ENCODE data around the gene E2F6.

Gene E2F6

DNA sequence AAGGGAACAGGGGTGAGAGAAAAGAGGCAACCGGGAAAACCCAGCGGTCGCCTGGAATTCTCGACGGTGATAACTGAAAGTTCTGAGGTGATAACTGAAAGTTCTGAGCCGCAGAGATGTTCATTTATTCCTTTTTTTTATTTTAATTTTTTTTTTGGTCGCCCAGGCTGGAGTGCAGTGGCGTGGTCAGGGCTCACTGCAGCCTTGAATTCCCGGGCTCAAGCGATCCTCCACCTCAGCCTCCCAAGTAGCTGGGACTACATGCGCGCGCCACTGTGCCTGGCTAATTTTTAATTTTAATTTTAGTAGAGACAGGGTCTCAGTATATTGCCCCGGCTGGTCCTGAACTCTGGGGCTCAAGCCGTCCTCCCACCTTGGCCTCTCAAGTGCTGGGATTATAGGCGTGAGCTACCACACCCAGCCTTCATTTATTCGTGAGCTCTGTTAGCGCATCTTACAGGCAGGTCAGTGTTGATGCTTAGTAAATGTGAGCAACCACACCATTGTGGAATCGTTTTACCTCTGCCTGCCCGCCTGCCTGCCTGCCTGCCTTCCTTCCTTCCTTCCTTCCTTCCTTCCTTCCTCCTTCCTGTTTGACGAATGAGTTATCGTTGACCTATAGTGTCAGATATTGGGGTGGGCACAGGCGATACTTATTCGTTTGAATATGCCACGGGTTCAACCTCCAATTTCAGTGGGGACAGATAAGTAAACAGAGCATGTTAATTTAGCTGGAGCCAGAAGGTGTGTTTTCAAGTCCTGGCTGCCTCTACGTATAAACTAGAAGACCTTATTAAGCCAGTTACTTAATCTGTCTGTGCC, 557 bp upstream of the E2F6 start:
- ChIA-PET POLR2A (no interaction called here), CTCF (interaction anchor here (0.9 to 6.7 kb wide), 8 partner anchors 10 to 634 kb away, joined by 3 to 50 read pairs (median 4); partner anchors contain the start of gene ROCK2)
- DNase-seq (ENCODE audit: extremely low spot score) = no peak
- TF ChIP-seq, protein P1, sequence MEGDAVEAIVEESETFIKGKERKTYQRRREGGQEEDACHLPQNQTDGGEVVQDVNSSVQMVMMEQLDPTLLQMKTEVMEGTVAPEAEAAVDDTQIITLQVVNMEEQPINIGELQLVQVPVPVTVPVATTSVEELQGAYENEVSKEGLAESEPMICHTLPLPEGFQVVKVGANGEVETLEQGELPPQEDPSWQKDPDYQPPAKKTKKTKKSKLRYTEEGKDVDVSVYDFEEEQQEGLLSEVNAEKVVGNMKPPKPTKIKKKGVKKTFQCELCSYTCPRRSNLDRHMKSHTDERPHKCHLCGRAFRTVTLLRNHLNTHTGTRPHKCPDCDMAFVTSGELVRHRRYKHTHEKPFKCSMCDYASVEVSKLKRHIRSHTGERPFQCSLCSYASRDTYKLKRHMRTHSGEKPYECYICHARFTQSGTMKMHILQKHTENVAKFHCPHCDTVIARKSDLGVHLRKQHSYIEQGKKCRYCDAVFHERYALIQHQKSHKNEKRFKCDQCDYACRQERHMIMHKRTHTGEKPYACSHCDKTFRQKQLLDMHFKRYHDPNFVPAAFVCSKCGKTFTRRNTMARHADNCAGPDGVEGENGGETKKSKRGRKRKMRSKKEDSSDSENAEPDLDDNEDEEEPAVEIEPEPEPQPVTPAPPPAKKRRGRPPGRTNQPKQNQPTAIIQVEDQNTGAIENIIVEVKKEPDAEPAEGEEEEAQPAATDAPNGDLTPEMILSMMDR (IDR thresholded peaks at IDR 0.05; ENCODE audit: control extremely low read depth, extremely low read depth, low read depth, missing control alignments) = no peak

DNA sequence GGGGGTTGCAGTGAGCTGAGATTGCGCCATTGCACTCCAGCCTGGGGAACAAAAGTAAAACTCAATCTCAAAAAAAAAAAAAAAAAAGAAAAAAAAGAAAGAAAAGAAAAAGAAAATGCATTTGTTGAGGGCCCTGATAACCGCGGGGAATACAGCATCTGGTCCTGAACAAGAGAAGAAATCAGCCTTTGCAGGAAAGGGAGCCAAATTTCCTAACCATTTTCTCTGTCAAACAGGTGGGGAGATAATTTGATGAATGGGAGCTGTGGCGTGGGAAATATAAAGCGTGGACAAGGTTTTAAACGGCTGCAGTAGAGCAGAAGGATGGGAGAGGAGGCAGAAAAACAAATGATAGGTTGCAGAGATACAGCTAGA, 864 bp downstream of the E2F6 start:
- DNase-seq (ENCODE audit: extremely low spot score) = no peak
- TF ChIP-seq, protein P1 (IDR thresholded peaks at IDR 0.05; ENCODE audit: control extremely low read depth, extremely low read depth, low read depth, missing control alignments) = no peak
- ChIA-PET CTCF (interaction anchor here (0.9 to 6.7 kb wide), 6 partner anchors 9 to 333 kb away, joined by 3 to 50 read pairs (median 4); partner anchors contain the start of gene ROCK2), POLR2A (no interaction called here)

DNA sequence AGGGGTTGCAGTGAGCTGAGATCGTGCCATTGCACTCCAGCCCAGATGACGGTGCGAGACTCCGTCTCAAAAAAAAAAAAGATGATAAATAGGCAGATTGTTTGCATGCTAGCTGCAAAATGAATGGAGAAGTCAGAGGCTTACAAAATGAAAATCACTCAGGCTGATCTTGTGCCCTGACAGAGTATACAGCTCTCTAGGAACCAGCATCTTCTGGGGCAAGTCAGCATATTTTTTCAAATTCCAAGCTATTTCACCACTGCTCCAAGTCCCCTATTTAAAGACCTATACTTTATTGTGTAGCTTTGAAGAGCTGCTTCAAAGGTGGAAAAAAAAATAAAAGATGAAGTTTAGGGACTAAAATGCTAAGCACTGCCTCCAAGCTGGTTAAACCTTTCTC, 6.1 kb downstream of the E2F6 start:
- DNase-seq (ENCODE audit: extremely low spot score) = no peak
- ChIA-PET CTCF (interaction anchor here (0.8 to 3.7 kb wide), 4 partner anchors 10 to 327 kb away, joined by 3 to 21 read pairs (median 4); a partner anchor contains a TSS), POLR2A (no interaction called here)
- TF ChIP-seq, protein P1 (IDR thresholded peaks at IDR 0.05; ENCODE audit: control extremely low read depth, extremely low read depth, low read depth, missing control alignments) = no peak

- TF ChIP-seq, protein P1 (IDR thresholded peaks at IDR 0.05; ENCODE audit: control extremely low read depth, extremely low read depth, low read depth, missing control alignments) = no peak
- ChIA-PET CTCF (interaction anchor here (1.1 to 3.7 kb wide), 6 partner anchors 9 to 326 kb away, joined by 3 to 21 read pairs (median 8); a partner anchor contains a TSS), POLR2A (no interaction called here)
- no peak for DNase-seq (ENCODE audit: extremely low spot score)
Measured at GRCh38 chr2:11458753-11459152, 7.2 kb downstream of the E2F6 start.

DNA sequence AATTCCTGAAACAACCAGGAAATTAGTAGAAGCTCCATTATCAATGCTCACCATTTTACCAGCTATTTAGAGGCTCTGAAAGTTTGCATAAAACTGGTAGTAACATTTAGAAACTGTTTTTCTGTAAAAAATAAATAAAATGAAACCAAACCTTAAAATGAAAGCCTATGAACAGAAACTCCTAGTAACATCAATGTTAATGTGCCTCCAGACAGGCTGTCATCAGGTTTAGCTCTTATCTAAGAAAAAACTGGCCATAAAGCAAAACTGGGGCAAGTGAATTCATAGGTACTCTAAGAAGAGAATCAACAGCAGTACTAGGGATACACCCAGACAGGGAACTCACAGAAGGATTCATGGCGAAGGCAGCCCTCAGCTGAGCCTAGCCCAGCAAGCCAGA, 8.0 kb downstream of the E2F6 start:
- ChIA-PET POLR2A (no interaction called here), CTCF (interaction anchor here (0.8 to 3.7 kb wide), 6 partner anchors 10 to 325 kb away, joined by 3 to 21 read pairs (median 8); a partner anchor contains a TSS)
- DNase-seq (ENCODE audit: extremely low spot score) = no peak
- TF ChIP-seq, protein P1 (IDR thresholded peaks at IDR 0.05; ENCODE audit: control extremely low read depth, extremely low read depth, low read depth, missing control alignments) = no peak

- ChIA-PET CTCF (interaction anchor here (0.7 to 1.0 kb wide), 2 partner anchors 9 to 10 kb away, joined by 3 to 5 read pairs; partner anchors contain the start of gene E2F6), POLR2A (no interaction called here)
- no peak for DNase-seq (ENCODE audit: extremely low spot score)
- TF ChIP-seq, protein P1 (IDR thresholded peaks at IDR 0.05; ENCODE audit: control extremely low read depth, extremely low read depth, low read depth, missing control alignments) = no peak
Measured at GRCh38 chr2:11456251-11456650, 9.7 kb downstream of the E2F6 start.
